KMS-11 (cell line): Measurements from ENCODE around the gene TNFSF10.

Source experiments
- H2AFZ ChIP-seq: fragments of 200-600 bp; sonication (generic); 2 replicates; pipeline ENCODE4 v1.6.1; 2016; ENCODE audit warnings: antibody characterized with exemption, mixed run types, low read depth
- H3K27ac ChIP-seq: fragments of 200-600 bp; sonication (generic); 2 replicates; pipeline ENCODE4 v1.6.1; 2016; ENCODE audit warnings: mild to moderate bottlenecking, mixed run types
- H3K27me3 ChIP-seq: fragments of 200-600 bp; sonication (generic); 2 replicates; pipeline ENCODE4 v1.6.1; 2017; ENCODE audit warnings: mild to moderate bottlenecking, low read depth, mixed run types, moderate library complexity; ENCODE audit not compliant: insufficient read depth
- H3K36me3 ChIP-seq: fragments of 200-600 bp; sonication (generic); 2 replicates; pipeline ENCODE4 v1.6.1; 2017; ENCODE audit warnings: mild to moderate bottlenecking, mixed run types; ENCODE audit not compliant: insufficient read depth
- H3K4me1 ChIP-seq: fragments of 200-600 bp; sonication (generic); 2 replicates; pipeline ENCODE4 v1.6.1; 2016; ENCODE audit warnings: mild to moderate bottlenecking, low read depth, mixed run types; ENCODE audit not compliant: poor library complexity, severe bottlenecking
- H3K4me2 ChIP-seq: fragments of 200-600 bp; sonication (generic); 2 replicates; pipeline ENCODE4 v1.7.0; 2016; ENCODE audit warnings: mild to moderate bottlenecking, mixed run types
- H3K4me3 ChIP-seq: fragments of 200-600 bp; sonication (generic); IDR thresholded peaks from 2 replicates; pipeline ENCODE4 v1.6.1; 2017; ENCODE audit warnings: low read depth, low read length, mixed read lengths; ENCODE audit not compliant: insufficient read depth
- H3K79me2 ChIP-seq: fragments of 200-600 bp; sonication (generic); 2 replicates; pipeline ENCODE4 v1.6.1; 2016; ENCODE audit warnings: low read depth, mixed run types; ENCODE audit not compliant: insufficient read depth
- H3K9ac ChIP-seq: fragments of 200-600 bp; sonication (generic); 2 replicates; pipeline ENCODE4 v1.6.1; 2016; ENCODE audit warnings: mild to moderate bottlenecking, mixed run types
- H4K20me1 ChIP-seq: fragments of 200-600 bp; sonication (generic); 2 replicates; pipeline ENCODE4 v1.6.1; 2016; ENCODE audit warnings: mild to moderate bottlenecking, mixed run types; ENCODE audit not compliant: insufficient read depth
- TF ChIP-seq, protein P1 (sequence below): fragments of 200-600 bp; sonication (generic); conservative IDR thresholded peaks from 2 replicates; pipeline ENCODE4 v1.6.1; 2017; ENCODE audit warnings: low read depth, mild to moderate bottlenecking, antibody characterized with exemption, low read length, moderate library complexity, mixed read lengths

TNFSF10 gene

DNA sequence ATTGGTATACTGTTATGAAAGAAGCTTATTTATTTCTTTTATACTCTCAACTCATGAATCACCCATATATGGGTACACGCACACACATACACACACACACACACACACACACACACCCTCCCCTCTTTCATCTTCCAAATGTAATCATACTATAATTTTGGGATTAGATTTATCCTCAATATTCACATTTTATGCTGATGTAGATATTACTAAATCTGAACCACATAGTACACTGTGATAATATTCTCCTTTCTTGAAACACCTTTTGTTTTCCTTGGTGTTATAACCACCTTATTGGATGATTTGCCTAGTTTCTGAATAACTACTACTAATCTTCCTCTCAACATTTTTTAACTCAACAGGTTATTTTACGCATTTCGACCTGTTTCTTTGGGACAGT, 66.8 kb downstream of the TNFSF10 start:
- no peak overlapping the region for H3K27ac ChIP-seq

More for the DNA sequence above, 66.8 kb downstream of the TNFSF10 start:
- H3K4me2 ChIP-seq = no peak overlapping the region
- no peaks in the 10 kb centered on the region for H3K79me2 ChIP-seq
- H3K36me3 ChIP-seq = no peaks in the 10 kb centered on the region
- H2AFZ ChIP-seq = no peak overlapping the region
- no peak overlapping the region for H3K4me3 ChIP-seq
- TF ChIP-seq, protein P1, sequence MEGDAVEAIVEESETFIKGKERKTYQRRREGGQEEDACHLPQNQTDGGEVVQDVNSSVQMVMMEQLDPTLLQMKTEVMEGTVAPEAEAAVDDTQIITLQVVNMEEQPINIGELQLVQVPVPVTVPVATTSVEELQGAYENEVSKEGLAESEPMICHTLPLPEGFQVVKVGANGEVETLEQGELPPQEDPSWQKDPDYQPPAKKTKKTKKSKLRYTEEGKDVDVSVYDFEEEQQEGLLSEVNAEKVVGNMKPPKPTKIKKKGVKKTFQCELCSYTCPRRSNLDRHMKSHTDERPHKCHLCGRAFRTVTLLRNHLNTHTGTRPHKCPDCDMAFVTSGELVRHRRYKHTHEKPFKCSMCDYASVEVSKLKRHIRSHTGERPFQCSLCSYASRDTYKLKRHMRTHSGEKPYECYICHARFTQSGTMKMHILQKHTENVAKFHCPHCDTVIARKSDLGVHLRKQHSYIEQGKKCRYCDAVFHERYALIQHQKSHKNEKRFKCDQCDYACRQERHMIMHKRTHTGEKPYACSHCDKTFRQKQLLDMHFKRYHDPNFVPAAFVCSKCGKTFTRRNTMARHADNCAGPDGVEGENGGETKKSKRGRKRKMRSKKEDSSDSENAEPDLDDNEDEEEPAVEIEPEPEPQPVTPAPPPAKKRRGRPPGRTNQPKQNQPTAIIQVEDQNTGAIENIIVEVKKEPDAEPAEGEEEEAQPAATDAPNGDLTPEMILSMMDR = no peak
- no peaks in the 10 kb centered on the region for H3K4me1 ChIP-seq
- H4K20me1 ChIP-seq = no peaks in the 10 kb centered on the region
- H3K9ac ChIP-seq = no peak overlapping the region
- H3K27me3 ChIP-seq = no peaks in the 10 kb centered on the region
